HG03575 (cell line): ENCODE results near the gene TNP2.
"Not testable (repeated sequence)": the region's sequence is repeated elsewhere in the genome, so short reads cannot be mapped to it uniquely, and the experiment has no call there.

Source experiments
- ATAC-seq: cut with Tn5 transposase; IDR thresholded peaks from one replicate; pipeline ENCODE4 v1.9.1; 2021; ENCODE audit not compliant: unreplicated experiment, insufficient number of reproducible peaks, low FRiP score; ENCODE audit errors: extremely low read depth

Gene TNP2

GRCh38 chr16:11301645-11302501, 32.7 kb upstream of the TNP2 start:
- ATAC-seq: no peak

GRCh38 chr16:11300560-11300892, 31.4 kb upstream of the TNP2 start:
- ATAC-seq: no peak

GRCh38 chr16:11299865-11300559, 30.9 kb upstream of the TNP2 start:
- ATAC-seq: no peak

- ATAC-seq: not testable (repeated sequence)
These were observed 29.9 kb upstream of the TNP2 start for GRCh38 chr16:11298950-11299547.

GRCh38 chr16:11298143-11298900, 29.2 kb upstream of the TNP2 start:
- no peak for ATAC-seq

GRCh38 chr16:11297492-11298142, 28.5 kb upstream of the TNP2 start:
- ATAC-seq: no peak

- no peak for ATAC-seq
These were observed 27.8 kb upstream of the TNP2 start for GRCh38 chr16:11296706-11297491.

GRCh38 chr16:11296351-11296705, 27.2 kb upstream of the TNP2 start:
- no peak for ATAC-seq

- no peak for ATAC-seq
These were observed 26.5 kb upstream of the TNP2 start for GRCh38 chr16:11295672-11296071.

GRCh38 chr16:11292076-11292748, 23.1 kb upstream of the TNP2 start:
- no peak for ATAC-seq

- no peak for ATAC-seq
These were observed 22.1 kb upstream of the TNP2 start for GRCh38 chr16:11291091-11291703.

GRCh38 chr16:11290102-11290893, 21.2 kb upstream of the TNP2 start:
- no peak for ATAC-seq

GRCh38 chr16:11289696-11290095, 20.6 kb upstream of the TNP2 start:
- not testable (repeated sequence) for ATAC-seq

- ATAC-seq: no peak
These were observed 20.1 kb upstream of the TNP2 start for GRCh38 chr16:11289202-11289601.

GRCh38 chr16:11285842-11286241, 16.7 kb upstream of the TNP2 start:
- no peak for ATAC-seq

- no peak for ATAC-seq
These were observed 14.7 kb upstream of the TNP2 start for GRCh38 chr16:11283820-11284248.
